GM18519 (cell line): ENCODE measurements around the gene INMT.
"Not testable (repeated sequence)": the region's sequence is repeated elsewhere in the genome, so short reads cannot be mapped to it uniquely, and the experiment has no call there.

Source experiments
- ATAC-seq: cut with Tn5 transposase; IDR thresholded peaks from one replicate; pipeline ENCODE4 v1.9.1; 2021; ENCODE audit warnings: mild to moderate bottlenecking, moderate library complexity; ENCODE audit not compliant: unreplicated experiment, low FRiP score

The INMT gene

DNA sequence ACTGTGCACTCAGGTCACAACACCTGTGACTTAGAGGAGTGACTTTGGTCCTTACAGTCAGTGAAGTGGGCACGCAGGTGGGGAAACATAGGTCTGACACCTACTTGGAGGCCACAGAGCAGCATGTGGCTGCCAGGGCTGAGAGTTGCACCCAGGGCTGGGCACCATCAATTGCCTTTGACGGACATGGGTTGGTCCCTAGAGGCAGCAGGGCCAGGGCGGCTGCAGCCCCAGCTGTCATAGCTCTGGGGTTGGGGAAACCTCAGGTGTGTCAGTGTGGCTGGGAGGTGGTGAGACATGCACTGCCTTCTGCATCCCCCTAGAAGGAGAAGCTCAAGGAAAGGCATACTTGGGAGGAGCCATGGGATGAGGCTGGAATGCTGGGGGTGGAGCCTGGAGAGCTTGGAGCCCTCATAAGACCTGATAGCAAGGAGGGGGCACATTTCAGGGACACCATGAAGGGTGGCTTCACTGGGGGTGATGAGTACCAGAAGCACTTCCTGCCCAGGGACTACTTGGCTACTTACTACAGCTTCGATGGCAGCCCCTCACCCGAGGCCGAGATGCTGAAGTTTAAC, at the start of gene INMT:
TSS of gene INMT (plus strand) at position 440 of the 578 bp plus-strand sequence. CDS start at position 456, 16 bp downstream.
- no peak for ATAC-seq

DNA sequence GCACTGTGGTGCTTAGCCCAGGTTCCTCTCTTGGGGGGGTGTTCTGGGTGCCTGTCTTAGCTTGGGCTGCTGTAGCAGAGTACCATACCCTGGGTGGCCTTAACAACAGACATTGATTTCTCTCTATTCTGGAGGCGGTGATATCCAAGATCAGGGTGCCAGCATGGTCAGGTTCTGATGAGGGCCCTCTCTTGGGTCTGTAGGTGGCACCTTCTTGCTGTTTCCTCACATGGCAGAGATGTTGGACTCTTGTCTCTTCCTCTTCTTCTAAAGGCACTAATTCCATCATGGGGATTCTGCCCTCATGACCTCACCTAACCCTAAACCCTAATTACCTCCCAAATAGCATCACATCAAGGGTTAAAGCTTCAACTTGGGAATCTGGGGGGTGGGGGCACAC, 49.7 kb upstream of the INMT start:
- no peak for ATAC-seq

DNA sequence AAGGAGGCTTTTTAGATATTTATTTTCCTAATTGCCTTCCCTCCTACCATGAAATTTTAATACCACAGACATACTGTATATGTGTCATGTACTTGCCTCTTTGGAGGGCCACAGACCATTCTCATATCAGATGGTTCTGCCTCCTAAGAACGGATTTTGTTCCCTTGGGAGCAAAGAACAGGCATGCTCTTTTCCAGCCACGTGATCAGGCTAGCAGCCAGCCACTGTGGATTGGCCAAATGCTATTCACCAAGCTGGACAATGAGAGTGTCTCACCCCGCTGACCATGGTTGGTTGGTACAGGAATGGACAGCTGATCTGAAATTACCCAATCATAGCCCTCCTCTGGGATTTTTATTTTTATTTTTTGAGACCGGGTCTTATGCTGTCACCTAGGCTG, 48.2 kb upstream of the INMT start:
- no peak for ATAC-seq

DNA sequence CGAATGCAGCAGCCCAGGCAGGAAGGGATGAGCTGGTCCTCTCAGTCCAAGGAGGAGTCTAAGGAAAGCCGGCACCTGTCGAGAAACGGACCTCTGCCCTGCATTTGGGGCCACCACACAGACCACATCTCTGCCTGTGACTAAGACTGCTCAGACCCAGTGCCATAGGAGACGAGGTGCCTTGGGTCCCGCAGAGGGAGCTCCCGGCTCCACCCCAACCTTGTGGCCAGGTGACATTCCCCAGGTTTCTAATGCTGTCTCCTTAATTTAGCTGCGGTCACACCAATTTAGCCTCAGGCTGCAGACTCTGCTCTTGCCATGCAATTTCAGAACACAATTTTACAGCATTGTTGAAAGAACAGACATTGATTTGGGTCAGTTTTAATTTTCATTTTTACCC, 46.9 kb upstream of the INMT start:
- ATAC-seq = no peak

DNA sequence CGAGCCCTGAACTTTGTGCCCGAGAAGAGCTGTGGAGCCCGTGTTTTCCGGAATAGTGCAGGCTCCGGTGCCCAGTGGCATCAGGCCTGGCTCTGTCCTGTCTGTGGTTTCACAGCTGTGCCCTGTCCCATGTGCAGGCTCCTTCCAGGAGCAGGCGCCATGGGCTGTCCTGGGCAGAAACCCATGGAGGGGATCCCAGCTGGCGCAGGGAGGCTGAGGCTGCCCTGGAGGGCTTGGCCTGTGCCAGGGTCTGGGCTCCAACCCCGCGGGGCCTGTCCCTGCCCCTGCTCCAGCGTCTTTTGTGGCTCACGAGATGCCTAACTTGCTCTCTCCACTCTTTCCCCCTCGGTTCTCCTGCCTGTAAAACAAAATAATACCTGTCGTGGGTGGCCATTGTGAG, 46.3 kb upstream of the INMT start:
- no peak for ATAC-seq

DNA sequence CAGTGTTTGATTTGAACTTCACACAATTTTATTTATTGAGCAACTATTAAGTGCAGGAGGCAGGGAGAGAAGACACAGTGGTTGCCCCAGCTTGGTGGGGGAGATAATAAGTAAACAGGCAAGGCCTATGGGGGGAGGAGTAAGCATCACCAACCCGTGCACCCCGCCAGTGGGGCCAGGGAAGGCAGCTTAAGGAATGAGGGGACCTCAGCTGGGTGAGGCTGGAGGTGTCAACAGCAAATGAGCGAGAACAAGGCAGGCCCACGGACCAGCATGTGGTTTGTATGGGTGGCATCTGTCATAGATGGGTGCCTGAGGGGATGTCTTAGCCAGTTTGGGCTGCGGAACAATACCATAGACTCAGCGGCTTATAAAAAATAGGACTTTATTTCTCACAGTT, 45.6 kb upstream of the INMT start:
- no peak for ATAC-seq

DNA sequence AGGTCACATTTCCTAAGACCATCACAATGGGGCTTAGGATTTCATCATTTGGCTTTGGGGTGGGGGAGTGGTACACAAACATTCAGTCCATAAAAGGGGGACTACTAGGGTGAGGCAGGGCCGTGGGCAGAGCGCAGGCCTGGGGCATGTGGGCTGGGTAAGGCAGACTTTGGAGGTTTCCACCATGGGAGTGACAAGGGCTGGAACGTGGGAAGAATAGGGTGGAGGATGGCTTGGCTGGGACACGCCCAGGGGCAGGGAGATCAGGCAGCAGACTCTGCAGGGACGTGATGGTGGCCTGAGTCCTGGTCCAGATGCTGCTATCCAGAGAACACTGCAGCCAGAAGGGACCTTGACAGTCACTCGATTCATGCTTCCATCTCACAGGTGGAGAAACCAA, 45.0 kb upstream of the INMT start:
- ATAC-seq = no peak

DNA sequence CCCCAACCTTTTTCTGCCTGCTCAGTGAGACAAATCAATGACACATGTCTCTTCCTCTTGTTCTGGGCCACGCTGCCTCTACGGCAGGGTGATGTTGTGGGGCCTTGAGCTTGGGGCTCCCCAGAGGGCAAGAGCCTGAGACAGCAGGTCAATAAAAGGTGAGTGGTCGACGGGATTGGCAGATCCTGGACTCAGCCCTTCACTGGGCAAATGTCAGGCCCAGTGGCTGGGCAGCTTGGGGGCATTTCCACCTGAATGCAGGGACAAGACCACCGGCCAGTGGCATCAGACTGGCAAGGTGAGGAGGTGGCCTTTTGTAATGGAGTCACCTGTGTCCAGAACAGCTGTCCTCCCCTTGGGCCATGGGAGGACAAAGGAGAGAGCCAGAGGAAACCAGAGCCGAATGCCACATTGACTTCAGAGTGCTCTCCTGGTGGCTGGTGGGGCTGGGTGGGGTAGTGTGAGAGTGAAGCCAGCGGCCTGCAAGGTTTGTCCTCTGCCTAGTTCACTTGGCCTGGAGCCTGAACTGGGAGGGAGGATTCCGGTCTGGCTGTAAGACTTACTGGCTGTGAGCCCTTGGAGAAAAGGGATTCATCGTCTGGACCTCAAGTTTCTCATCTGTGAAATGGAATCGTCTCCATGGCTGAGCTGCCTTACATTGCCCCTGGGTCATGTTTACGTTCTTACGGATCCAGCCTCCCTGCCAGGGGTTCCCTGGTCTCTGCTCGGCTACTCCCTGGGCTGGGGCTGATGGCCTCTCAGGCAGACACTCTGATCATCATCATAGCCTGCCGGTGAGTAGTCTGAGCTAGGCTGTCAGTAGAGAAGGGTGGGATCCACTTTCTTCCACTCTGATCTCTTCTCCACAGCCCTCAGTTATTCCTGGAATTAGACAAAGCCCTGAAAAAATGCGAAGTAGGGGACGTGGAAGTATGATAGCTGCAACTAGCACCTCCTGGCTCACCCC, 44.3 kb upstream of the INMT start:
- no peak for ATAC-seq

DNA sequence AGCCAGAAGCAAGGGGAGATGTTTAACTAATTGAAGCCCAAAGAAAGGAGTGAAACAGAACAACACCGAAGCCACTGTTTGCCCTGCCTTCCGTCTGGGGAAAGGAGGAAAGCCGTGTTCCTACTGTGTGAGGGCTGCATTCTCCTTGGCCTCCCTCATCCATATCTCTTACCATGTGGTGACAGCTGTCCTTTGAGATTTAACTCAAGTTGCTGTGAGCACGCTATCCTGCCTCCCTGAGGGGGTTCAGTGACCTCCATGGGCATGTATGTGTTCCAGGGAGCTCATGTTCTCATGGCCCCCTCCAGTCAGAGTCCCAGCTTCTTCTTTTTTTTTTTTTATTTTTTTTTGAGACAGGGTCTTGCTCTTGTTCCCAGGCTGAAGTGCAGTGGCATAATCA, 43.5 kb upstream of the INMT start:
- ATAC-seq = no peak

DNA sequence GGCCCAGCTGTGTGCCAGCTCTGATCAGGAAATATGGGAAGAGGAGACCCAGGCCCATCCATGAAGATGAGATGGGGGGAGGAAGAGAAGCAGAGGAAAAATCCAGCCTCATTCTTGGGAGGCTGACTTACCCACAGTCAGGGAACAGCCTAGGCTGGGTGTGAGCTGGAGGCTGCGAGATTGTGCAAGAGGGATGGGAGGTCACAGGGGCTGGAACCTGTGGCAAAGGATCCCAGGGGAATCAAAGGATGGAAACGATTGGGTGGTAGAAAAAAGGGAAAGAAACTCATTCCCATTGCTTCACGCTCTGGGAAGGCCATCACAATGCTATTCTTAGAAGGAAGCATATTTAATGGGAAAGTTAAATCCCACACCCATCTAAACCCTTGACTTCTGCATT, 43.0 kb upstream of the INMT start:
- no peak for ATAC-seq

DNA sequence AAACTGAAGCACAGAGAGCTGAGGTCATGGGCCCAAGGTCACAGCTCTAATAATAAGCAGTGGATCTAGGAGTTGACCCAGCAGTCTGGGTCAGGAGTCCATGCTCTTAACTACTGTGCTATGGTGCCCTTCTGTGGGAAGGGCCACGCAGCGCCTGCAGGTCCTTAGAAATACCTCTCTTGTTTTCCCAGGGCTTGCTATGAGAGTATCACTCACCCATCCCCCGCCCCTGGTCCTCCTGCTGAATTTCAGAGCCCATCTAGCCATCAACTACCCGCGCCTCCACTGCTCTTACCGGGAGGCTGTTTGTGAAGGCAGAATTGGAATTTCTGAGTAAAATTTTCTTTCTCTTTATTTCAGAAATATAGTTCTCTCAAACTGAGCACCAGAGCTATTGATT, 42.4 kb upstream of the INMT start:
- no peak for ATAC-seq

DNA sequence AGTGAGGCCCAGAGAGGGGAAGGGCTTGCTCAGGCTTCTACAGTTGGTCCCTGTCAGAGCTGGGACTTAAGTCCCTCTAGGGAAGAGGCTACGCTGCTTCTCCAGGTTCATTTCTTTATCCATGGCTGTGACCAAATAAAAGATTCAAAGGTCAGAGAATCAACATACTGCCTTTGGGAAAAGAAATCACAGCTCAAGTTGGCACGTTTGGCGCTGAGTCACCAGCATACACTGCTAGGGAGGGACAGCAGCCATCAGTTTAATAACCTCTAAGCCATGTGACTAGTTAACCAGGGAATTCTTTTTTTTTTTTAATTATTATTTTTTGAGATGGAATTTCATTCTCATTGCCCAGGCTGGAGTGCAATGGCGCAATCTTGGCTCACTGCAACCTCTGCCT, 41.3 kb upstream of the INMT start:
- ATAC-seq = no peak

DNA sequence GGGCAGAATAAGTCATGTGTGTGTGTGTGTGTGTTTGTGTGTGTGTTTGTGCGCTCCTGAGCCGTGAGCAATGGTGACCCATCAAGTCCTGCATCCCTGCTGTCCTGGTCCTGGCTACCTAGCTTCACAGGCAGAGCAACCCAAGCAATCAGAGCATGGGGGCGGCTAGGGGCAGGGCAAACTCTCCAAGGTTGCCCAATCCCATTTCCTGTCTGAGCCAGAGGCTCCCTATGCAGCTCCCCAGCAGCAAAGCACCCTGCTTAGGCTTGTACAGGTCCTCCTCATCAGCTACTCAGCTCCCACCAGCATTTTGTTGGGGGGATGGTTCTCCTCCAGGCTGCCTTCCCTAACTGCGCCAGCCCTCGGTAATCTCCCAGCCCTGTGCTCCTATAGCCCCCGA, 38.5 kb upstream of the INMT start:
- ATAC-seq = no peak

DNA sequence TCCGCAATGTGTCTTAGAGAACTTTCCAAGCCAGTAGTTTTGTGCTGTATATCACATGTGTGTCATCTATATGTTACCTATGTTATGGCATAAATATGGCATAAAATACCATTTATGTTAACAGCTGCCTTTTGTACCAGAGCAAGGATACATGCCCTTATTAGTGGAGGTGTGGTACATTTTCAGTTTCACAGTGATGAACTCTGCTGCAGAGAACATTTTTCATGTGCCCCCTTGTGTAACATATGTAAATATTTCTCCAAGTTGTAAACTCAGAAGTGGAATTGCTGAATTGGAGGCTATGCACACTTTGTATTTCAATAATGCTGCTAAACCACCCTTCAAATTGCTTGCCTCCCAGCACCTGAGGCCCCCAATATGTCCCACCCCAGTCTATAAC, 37.8 kb upstream of the INMT start:
- ATAC-seq = no peak

DNA sequence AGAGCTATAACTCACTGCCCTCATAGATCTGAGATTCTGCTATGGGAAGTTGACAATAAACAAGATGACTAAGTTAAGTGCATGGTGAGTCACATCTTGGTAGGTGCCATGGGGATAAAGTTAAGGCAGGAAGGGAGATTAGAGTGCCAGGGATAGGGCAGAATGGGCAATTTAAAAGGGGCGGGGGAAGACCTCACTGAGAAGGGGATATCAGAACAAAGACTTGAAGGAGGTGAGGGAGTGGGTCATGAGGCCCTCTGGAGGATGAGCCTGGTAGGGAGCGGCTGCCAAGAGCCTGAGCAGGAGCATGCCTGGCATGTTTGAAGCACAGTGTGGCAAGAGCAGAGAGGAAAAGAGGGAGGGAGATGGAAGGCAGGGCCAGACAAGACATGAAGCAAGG, 34.8 kb upstream of the INMT start:
- ATAC-seq = no peak

DNA sequence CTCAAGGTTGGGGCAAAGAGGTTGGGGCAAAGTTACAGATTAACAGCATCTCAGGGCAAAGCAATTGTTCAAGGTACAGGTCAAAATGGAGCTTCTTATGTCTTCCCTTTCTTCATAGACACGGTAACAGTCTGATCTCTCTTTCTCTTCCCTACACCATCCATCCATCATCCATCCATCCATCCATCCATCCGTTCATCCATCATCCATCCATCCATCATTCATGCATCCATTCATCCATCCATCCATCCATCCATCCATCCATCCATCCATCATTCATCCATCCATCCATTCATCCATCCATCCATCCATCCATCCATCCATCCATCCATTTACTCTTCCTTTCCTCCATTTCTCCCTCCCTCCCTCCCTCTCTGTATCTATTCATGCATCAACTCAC, 32.5 kb upstream of the INMT start:
- not testable (repeated sequence) for ATAC-seq

DNA sequence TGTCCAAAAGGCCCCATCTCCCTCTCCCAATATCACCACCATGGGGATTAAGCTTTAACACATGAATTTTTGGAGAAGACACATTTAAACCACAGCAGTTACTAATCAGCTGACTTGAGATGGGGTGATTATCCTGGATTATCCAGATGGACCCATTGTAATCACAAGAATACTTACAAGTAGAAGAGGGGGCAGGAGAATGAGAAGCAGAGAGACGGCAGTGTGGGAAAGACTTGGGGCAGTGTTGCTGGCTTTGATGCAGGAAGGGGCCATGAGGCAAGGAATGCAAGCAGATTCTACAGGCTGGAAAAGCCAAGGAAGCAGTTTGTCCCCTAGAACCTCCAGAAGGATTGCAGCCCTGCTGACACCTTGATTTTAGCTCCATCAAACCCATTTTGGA, 30.7 kb upstream of the INMT start:
- no peak for ATAC-seq

DNA sequence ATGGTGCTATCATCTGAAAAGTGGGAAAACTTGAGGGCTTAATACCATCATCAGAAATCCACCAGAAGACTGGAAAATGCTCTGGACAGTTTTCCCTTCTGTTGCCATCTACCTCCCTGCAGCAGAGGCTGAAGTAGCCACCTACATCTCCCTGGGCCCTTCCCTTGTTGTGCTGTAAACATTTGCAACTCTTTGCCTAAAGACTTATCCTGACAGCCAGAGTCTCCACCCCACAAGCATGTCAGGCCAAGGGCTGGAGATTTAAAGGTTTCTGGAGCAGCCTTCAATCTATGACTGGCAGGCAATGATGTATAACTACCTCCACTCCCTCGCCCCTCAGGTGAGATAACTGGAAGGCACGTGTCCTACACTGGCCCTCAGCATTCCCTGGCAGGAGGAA, 29.7 kb upstream of the INMT start:
- no peak for ATAC-seq

DNA sequence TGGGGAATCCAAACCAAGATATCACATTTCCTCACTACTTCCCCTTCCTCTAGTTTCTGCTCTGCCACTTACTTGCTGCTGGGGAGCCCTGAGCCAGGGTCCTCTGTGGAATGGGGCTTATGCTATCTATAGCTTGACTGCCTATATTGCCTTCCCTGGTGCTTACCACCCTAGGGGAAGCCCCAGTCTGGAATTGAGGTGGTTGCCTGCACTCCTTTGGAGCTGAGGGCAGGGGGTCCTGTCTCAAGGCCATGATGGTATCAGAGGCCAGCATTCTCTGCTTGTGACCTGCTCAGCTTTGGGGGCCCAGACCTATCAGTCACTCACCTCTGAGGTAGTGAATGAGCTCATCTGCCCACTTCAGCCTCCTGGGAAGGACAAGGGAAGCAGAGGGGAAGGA, 29.3 kb upstream of the INMT start:
- ATAC-seq = no peak

DNA sequence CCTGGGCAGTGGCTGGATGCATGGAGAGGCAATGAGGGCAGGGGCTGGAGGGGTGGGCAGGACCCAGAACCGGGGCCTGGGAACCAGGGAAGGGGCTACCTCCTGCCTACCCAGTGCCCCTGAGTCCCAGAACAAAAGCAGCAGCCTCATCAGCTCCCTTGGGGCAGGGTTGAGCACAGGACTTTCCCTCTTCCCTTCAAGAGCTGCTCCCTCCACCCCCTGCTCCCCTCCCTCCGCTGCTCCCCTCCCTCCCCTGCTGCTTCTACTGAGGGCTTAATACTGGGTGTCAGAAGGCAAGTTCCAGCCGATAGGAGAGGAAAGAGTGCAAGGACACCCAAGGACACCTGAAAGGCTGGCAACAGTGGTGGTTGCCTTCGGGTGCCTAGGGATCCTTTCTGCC, 28.2 kb upstream of the INMT start:
- ATAC-seq = no peak

DNA sequence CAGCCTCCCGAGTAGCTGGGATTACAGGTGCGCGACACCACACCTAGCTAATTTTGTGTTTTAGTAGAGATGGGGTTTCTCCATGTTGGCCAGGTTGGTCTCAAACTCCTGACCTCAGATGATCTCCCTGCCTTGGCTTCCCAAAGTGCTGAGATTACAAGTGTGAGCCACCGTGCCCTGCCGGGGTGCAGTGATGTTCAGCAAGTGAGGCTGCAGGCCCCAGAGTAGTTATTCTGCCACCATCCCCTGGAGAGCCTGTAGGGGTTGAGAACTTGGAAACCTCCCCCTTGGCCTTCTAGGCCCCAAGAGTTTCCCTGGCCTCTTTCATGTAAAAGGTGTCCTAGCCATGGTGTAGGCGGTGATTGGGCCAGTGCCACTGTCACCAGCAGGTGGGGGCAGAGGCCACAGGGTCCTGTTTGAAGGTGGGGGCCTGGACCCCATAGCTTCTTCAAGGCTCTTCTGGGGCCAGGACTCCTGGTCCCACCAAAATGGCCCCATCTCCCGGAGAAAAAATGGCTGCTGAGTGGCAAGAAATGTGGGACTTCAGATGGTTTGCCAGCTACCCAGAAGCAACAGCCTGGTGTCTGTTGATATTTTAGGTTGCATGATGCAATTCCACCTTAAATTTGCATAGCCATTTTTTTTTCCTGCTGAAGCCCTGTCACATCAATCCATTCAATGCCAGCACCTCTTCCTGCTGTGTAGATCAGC, 25.5 kb upstream of the INMT start:
- no peak for ATAC-seq
